ENCODE measurements around the gene BST1. TPM values are rescaled to one million over a fixed set of nuclear protein-coding genes. Genes with fewer than 3 reads are reported as not detected.

The BST1 gene
- total and polyA plus RNA-seq, 2 experiments from 2014 or later = 0.99 to 1.8 TPM

GRCh38 chr4:15718465-15718864 is 15.6 kb downstream of the BST1 start:
- H3K4me2 ChIP-seq = no peak overlapping the region
- no peak overlapping the region for H3K4me3 Mint-ChIP-seq
- no peaks in the 10 kb centered on the region for H3K9me2 ChIP-seq (ENCODE audit: insufficient read depth)
- H3K36me3 ChIP-seq (ENCODE audit: insufficient read depth) = no peaks in the 10 kb centered on the region
- peaks cover 8% of the 10 kb centered on the region; the same call in 2 of the 3 replicates for H3K4me1 Mint-ChIP-seq
- no peaks in the 10 kb centered on the region for H3F3A ChIP-seq (replicated peaks; ENCODE audit: low read depth)
- H3K27me3 Mint-ChIP-seq (ENCODE audit: insufficient read depth, low read depth, poor library complexity) = no peaks in the 10 kb centered on the region
- no peaks in the 10 kb centered on the region for H3K27me3 ChIP-seq (ENCODE audit: insufficient read depth)
- H3K4me1 ChIP-seq (ENCODE audit: insufficient read depth) = no peaks in the 10 kb centered on the region
- no peak overlapping the region for H3K27ac ChIP-seq (ENCODE audit: low read depth)
- DNase-seq (ENCODE audit: low spot score) (no peak), ATAC-seq (no peak)
- H3K36me3 Mint-ChIP-seq (ENCODE audit: low read depth) = no peaks in the 10 kb centered on the region
- H4K20me1 ChIP-seq (replicated peaks; ENCODE audit: insufficient read depth) = no peaks in the 10 kb centered on the region
- H3K27ac Mint-ChIP-seq = no peak overlapping the region
- no peak for TF ChIP-seq EZH2phosphoT487 (IDR thresholded peaks at IDR 0.05; ENCODE audit: unreplicated experiment)
- no peak for TF ChIP-seq CTCF (conservative IDR thresholded peaks at IDR 0.05; ENCODE audit: low read depth in 2 of 2)
- no peak for TF ChIP-seq POLR2AphosphoS5 (IDR thresholded peaks at IDR 0.05; ENCODE audit: low read depth)
- no peak for TF ChIP-seq ZNF331 (CRISPR knock-in tag; IDR thresholded peaks at IDR 0.05; ENCODE audit: low read depth)
- no peak for TF ChIP-seq NANOG (IDR thresholded peaks at IDR 0.05; ENCODE audit: borderline replicate concordance)
- H3K9me3 Mint-ChIP-seq = no peaks in the 10 kb centered on the region
- no peaks in the 10 kb centered on the region for H3K79me2 ChIP-seq (replicated peaks; ENCODE audit: insufficient read depth)
- H2AFZ ChIP-seq = no peak overlapping the region
- H3K4me3 ChIP-seq = no peak overlapping the region

- H3K9me3 Mint-ChIP-seq = no peaks in the 10 kb centered on the region
- H3K36me3 ChIP-seq (ENCODE audit: insufficient read depth) = no peaks in the 10 kb centered on the region
- H2AFZ ChIP-seq = no peak overlapping the region
- H3K27me3 Mint-ChIP-seq (ENCODE audit: insufficient read depth, low read depth, poor library complexity) = no peaks in the 10 kb centered on the region
- no peaks in the 10 kb centered on the region for H3K9me2 ChIP-seq (ENCODE audit: insufficient read depth)
- H3K27me3 ChIP-seq (ENCODE audit: insufficient read depth) = no peaks in the 10 kb centered on the region
- no peaks in the 10 kb centered on the region for H3K36me3 Mint-ChIP-seq (ENCODE audit: low read depth)
- H3K4me2 ChIP-seq = no peak overlapping the region
- H3K4me3 Mint-ChIP-seq = no peak overlapping the region
- no peaks in the 10 kb centered on the region for H4K20me1 ChIP-seq (replicated peaks; ENCODE audit: insufficient read depth)
- ATAC-seq (no peak), DNase-seq (ENCODE audit: low spot score) (no peak)
- no peak overlapping the region for H3K27ac ChIP-seq (ENCODE audit: low read depth)
- no peak overlapping the region for H3K27ac Mint-ChIP-seq
- H3K4me1 Mint-ChIP-seq = peaks cover 8% of the 10 kb centered on the region; the same call in 2 of the 3 replicates
- no peaks in the 10 kb centered on the region for H3K79me2 ChIP-seq (replicated peaks; ENCODE audit: insufficient read depth)
- no peaks in the 10 kb centered on the region for H3K4me1 ChIP-seq (ENCODE audit: insufficient read depth)
- H3F3A ChIP-seq (replicated peaks; ENCODE audit: low read depth) = no peaks in the 10 kb centered on the region
- H3K4me3 ChIP-seq = no peak overlapping the region
- TF ChIP-seq JUNB (IDR thresholded peaks at IDR 0.05; ENCODE audit: unreplicated experiment) = no peak
- no peak for TF ChIP-seq CTCF (conservative IDR thresholded peaks at IDR 0.05; ENCODE audit: low read depth in 2 of 2)
- TF ChIP-seq POLR2AphosphoS5 (IDR thresholded peaks at IDR 0.05; ENCODE audit: low read depth) = no peak
- TF ChIP-seq STAT1 (IDR thresholded peaks at IDR 0.05; ENCODE audit: unreplicated experiment) = no peak
- no peak for TF ChIP-seq ZNF114 (CRISPR knock-in tag; IDR thresholded peaks at IDR 0.05)
- no peak for TF ChIP-seq CREB1 (CRISPR knock-in tag; IDR thresholded peaks at IDR 0.05; ENCODE audit: low read depth)
- TF ChIP-seq EZH2phosphoT487 (IDR thresholded peaks at IDR 0.05; ENCODE audit: unreplicated experiment) = no peak
- no peak for TF ChIP-seq ETS1 (IDR thresholded peaks at IDR 0.05)
- no peak for TF ChIP-seq NANOG (IDR thresholded peaks at IDR 0.05; ENCODE audit: borderline replicate concordance)
- no peak for TF ChIP-seq EZH2 (IDR thresholded peaks at IDR 0.05; ENCODE audit: low read depth, unreplicated experiment)
These were observed 16.1 kb downstream of the BST1 start for GRCh38 chr4:15718959-15719358.

All from GM23338 (cell line).